A549 (cell line): Measurements from ENCODE around the gene TMF1. TPM values are rescaled to one million over a fixed set of nuclear protein-coding genes. Genes with fewer than 3 reads are reported as not detected.

Experiments
- ATAC-seq, 2 experiments: fragments of 200-7000 bp in 1 of 2; fragments of >200 bp in 1 of 2; cut with Nextera tagmentation in 1 of 2; cut with Tn5 transposase in 1 of 2; 3 replicates each; pipeline versions ENCODE4 v1.8.0 to v1.9.1; 2018 to 2020; ENCODE audit warnings: mild to moderate bottlenecking in 1 of 2, moderate library complexity in 1 of 2
- CTCF ChIA-PET: fragments of 300-600 bp; sonication (Branson Sonifier 250); formaldehyde crosslinking; extraction: SDS; loops from one replicate; lab custom pipeline; 2021; ENCODE audit warnings: antibody characterized with exemption, inconsistent platforms; lab: Yijun Ruan, JAX
- POLR2A ChIA-PET: fragments of 350-600 bp; formaldehyde crosslinking; extraction: SDS; loops from one replicate; lab custom pipeline; 2021; ENCODE audit warnings: antibody characterized with exemption, inconsistent platforms; lab: Yijun Ruan, JAX
- DNase-seq, 2 experiments: peaks; one replicate each; pipeline versions ENCODE4 v3.0.0 to v3.0.0-alpha.2; 2011 to 2016; ENCODE audit warnings: low read depth in 1 of 2, low spot score in 1 of 2
- FAIRE-seq: peaks from 2 replicates; lab custom pipeline; 2011; peaks lifted over from hg19 to GRCh38; lab: Jason Lieb, UNC
- H3K27ac ChIP-seq, 2 experiments: fragments of >200 bp; sonication (Bioruptor Twin); formaldehyde crosslinking; 3 replicates each; pipeline ENCODE4 v1.5.1; 2016 to 2017
- H3K4me1 ChIP-seq: fragments of >200 bp; sonication (Bioruptor Twin); formaldehyde crosslinking; 3 replicates; pipeline ENCODE4 v1.6.1; 2016
- H3K4me2 ChIP-seq: fragments of >200 bp; sonication (Bioruptor Twin); formaldehyde crosslinking; 3 replicates; pipeline ENCODE4 v1.6.1; 2016
- H3K4me3 ChIP-seq: fragments of >200 bp; sonication (Bioruptor Twin); formaldehyde crosslinking; 3 replicates; pipeline ENCODE4 v1.5.1; 2016
- H3K9me3 ChIP-seq: fragments of >200 bp; sonication (Bioruptor Twin); formaldehyde crosslinking; 3 replicates; pipeline ENCODE4 v1.6.1; 2016
- BCL3 ChIP-seq: fragments of >200 bp; sonication (Bioruptor Twin); formaldehyde crosslinking; IDR thresholded peaks from 3 replicates; pipeline ENCODE4 v1.6.1; 2016
- CEBPB ChIP-seq, 2 experiments: fragments of >200 bp in 1 of 2; sonication (Bioruptor Twin) in 1 of 2; formaldehyde crosslinking in 1 of 2; IDR thresholded peaks; 2 replicates each; pipeline ENCODE4 v1.6.1; 2012 to 2016
- CHD4 ChIP-seq: fragments of 200-600 bp; sonication (generic); IDR thresholded peaks from 2 replicates; pipeline ENCODE4 v1.6.1; 2016; ENCODE audit warnings: antibody characterized with exemption, mild to moderate bottlenecking, borderline replicate concordance
- ELK1 ChIP-seq: fragments of 150-350 bp; IDR thresholded peaks from 2 replicates; pipeline ENCODE4 v1.6.1; 2014; ENCODE audit warnings: low read depth, mild to moderate bottlenecking, low read length
- EP300 ChIP-seq, 2 experiments: fragments of >200 bp; sonication (Bioruptor Twin); formaldehyde crosslinking; IDR thresholded peaks; 2 replicates in 1 of 2; 3 replicates in 1 of 2; pipeline ENCODE4 v1.6.1; 2016 to 2017
- FOSB ChIP-seq: fragments of 250-450 bp; sonication (Bioruptor Pico); IDR thresholded peaks from 2 replicates; pipeline ENCODE4 v1.5.0; 2020; ENCODE audit warnings: mild to moderate bottlenecking, moderate library complexity
- HDAC2 ChIP-seq: fragments of 200-600 bp; sonication (generic); IDR thresholded peaks from 2 replicates; pipeline ENCODE4 v1.6.1; 2016
- HEYL ChIP-seq: fragments of 250-450 bp; sonication (Bioruptor Pico); IDR thresholded peaks from 2 replicates; pipeline ENCODE4 v1.8.0; 2021; ENCODE audit warnings: mild to moderate bottlenecking, moderate library complexity
- HOXA7 ChIP-seq: fragments of 250-450 bp; sonication (Bioruptor Pico); IDR thresholded peaks from 2 replicates; pipeline ENCODE4 v1.5.0; 2020; ENCODE audit warnings: mild to moderate bottlenecking, moderate library complexity
- JUN ChIP-seq, 2 experiments: fragments of >200 bp; sonication (Bioruptor Twin); formaldehyde crosslinking; IDR thresholded peaks; 2 replicates in 1 of 2; 3 replicates in 1 of 2; pipeline ENCODE4 v1.6.1; 2016 to 2017
- JUNB ChIP-seq: fragments of >200 bp; sonication (Bioruptor Twin); formaldehyde crosslinking; IDR thresholded peaks from 2 replicates; pipeline ENCODE4 v1.6.1; 2016
- KDM1A ChIP-seq: fragments of 200-600 bp; sonication (generic); IDR thresholded peaks from 2 replicates; pipeline ENCODE4 v1.6.1; 2016; ENCODE audit warnings: low read depth, mild to moderate bottlenecking
- MAFK ChIP-seq: fragments of 450-650 bp; IDR thresholded peaks from 2 replicates; pipeline ENCODE4 v1.6.1; 2014; ENCODE audit not compliant: partially characterized antibody
- MAZ ChIP-seq: fragments of 150-350 bp; IDR thresholded peaks from 2 replicates; pipeline ENCODE4 v1.6.1; 2014; ENCODE audit warnings: antibody characterized with exemption, low read depth, low read length, borderline replicate concordance
- NFE2L2 ChIP-seq: fragments of 150-350 bp; conservative IDR thresholded peaks from 2 replicates; pipeline ENCODE4 v1.6.1; 2014; ENCODE audit warnings: low read length
- NPAS2 ChIP-seq: fragments of 250-450 bp; sonication (Bioruptor Pico); IDR thresholded peaks from 2 replicates; pipeline ENCODE4 v1.8.0; 2022; ENCODE audit warnings: mild to moderate bottlenecking, moderate library complexity, borderline replicate concordance
- NR3C1 ChIP-seq: fragments of >200 bp; sonication (Bioruptor Twin); formaldehyde crosslinking; IDR thresholded peaks from 3 replicates; pipeline ENCODE4 v1.6.1; 2017
- PBX3 ChIP-seq: IDR thresholded peaks from 2 replicates; pipeline ENCODE4 v1.6.1; 2012
- PHF8 ChIP-seq: fragments of 200-600 bp; sonication (generic); IDR thresholded peaks from 2 replicates; pipeline ENCODE4 v1.6.1; 2016; ENCODE audit warnings: low read depth, mild to moderate bottlenecking, antibody characterized with exemption, moderate library complexity, borderline replicate concordance
- POLR2AphosphoS2 ChIP-seq: conservative IDR thresholded peaks from 2 replicates; pipeline ENCODE4 v1.6.1; 2012; ENCODE audit warnings: low read length, improper control_type of control experiment, inconsistent platforms
- RAD21 ChIP-seq, 2 experiments: fragments of >200 bp in 1 of 2; sonication (Bioruptor Twin) in 1 of 2; formaldehyde crosslinking in 1 of 2; IDR thresholded peaks in 1 of 2; conservative IDR thresholded peaks in 1 of 2; 2 replicates in 1 of 2; 3 replicates in 1 of 2; pipeline ENCODE4 v1.6.1; 2012 to 2018; ENCODE audit warnings: inconsistent platforms in 1 of 2
- RCOR1 ChIP-seq: fragments of 150-350 bp; IDR thresholded peaks from 2 replicates; pipeline ENCODE4 v1.6.1; 2014; ENCODE audit warnings: antibody characterized with exemption, low read length, low read depth
- USF2 ChIP-seq: fragments of 450-650 bp; IDR thresholded peaks from 2 replicates; pipeline ENCODE4 v1.6.1; 2014; ENCODE audit warnings: antibody characterized with exemption
- ZFP36 ChIP-seq: fragments of 450-650 bp; IDR thresholded peaks from 2 replicates; pipeline ENCODE4 v1.6.1; 2014; ENCODE audit warnings: borderline replicate concordance; ENCODE audit not compliant: partially characterized antibody
- ZSCAN20 ChIP-seq: fragments of 250-450 bp; sonication (Bioruptor Pico); IDR thresholded peaks from 2 replicates; pipeline ENCODE4 v1.8.0; 2022; ENCODE audit warnings: mild to moderate bottlenecking, moderate library complexity
- WGBS: methylation state at CpG from one replicate; pipeline ENCODE4 v1.1.6; 2017; ENCODE audit errors: missing lambda C conversion rate; 5-methylcytosine and 5-hydroxymethylcytosine counted together
- polyA plus RNA-seq, 4 experiments: library from polyadenylated mRNA; depleted of rRNA in 3 of 4; stranded (reverse); fragments of >200 nt; fragmentation: RNase III in 1 of 4; extraction: RNeasy Plus Mini Kit Qiagen cat#74134 plus additional on column Dnase treatment in 1 of 4; gene quantifications; 2 replicates in 3 of 4; 3 replicates in 1 of 4; pipeline ENCODE4 v1.2.3, GENCODE V29; 2011 to 2017

TMF1 gene
- polyA plus RNA-seq, 2 of the 4 experiments (the other 2 are of a cell fraction) = 13.7 to 17.2 TPM

GRCh38 chr3:69065318-69065964 is 13.3 kb upstream of the TMF1 start:
- 84% methylated on average over 6 of the region's 6 CpGs for WGBS
- no peak overlapping the region for H3K4me2 ChIP-seq
- no peak overlapping the region for H3K4me3 ChIP-seq
- ChIA-PET CTCF (no interaction called here), POLR2A (no interaction called here)
- no peaks in the 10 kb centered on the region for H3K4me1 ChIP-seq
- TF ChIP-seq HOXA7 (CRISPR knock-in tag) (no peak), ELK1 (no peak), FOSB (CRISPR knock-in tag) (no peak), EP300 (IDR thresholded peaks at IDR 0.05) (no peak), USF2 (no peak), CHD4 (no peak), RCOR1 (no peak), NPAS2 (no peak), NFE2L2 (no peak), KDM1A (no peak), CEBPB (IDR thresholded peaks at IDR 0.05) (no peak), ZFP36 (no peak)
- DNase-seq (no peak), ATAC-seq (no peak), FAIRE-seq (no peak)
- no peak overlapping the region for H3K27ac ChIP-seq
- no peaks in the 10 kb centered on the region for H3K9me3 ChIP-seq

- no peak for DNase-seq
- CTCF ChIA-PET = no interaction called here
- no peak for ATAC-seq
- no peaks in the 10 kb centered on the region for H3K9me3 ChIP-seq
- POLR2A ChIA-PET = interaction anchor here (0.8 kb wide), 1 partner anchor 11 kb away, joined by 3 read pairs; the partner anchor contains the start of gene TMF1
- no peak for TF ChIP-seq ZSCAN20 (CRISPR knock-in tag)
- no peak for TF ChIP-seq PBX3
- TF ChIP-seq RAD21 (conservative IDR thresholded peaks at IDR 0.05 in 1 of 2, IDR thresholded peaks at IDR 0.05 in 1 of 2) = no peak
- TF ChIP-seq FOSB (CRISPR knock-in tag) = no peak
- TF ChIP-seq NPAS2 = no peak
- TF ChIP-seq HDAC2 = no peak
- TF ChIP-seq PHF8 = no peak
- no peak for TF ChIP-seq JUNB
- no peak for TF ChIP-seq CHD4
- TF ChIP-seq ZFP36 = no peak
- TF ChIP-seq NR3C1 = no peak
- TF ChIP-seq BCL3 = no peak
- TF ChIP-seq JUN (IDR thresholded peaks at IDR 0.05) = no peak
- TF ChIP-seq MAZ = no peak
- TF ChIP-seq EP300 (IDR thresholded peaks at IDR 0.05) = no peak
- TF ChIP-seq MAFK = no peak
- TF ChIP-seq POLR2AphosphoS2 = no peak
- TF ChIP-seq USF2 = no peak
- TF ChIP-seq HEYL (CRISPR knock-in tag) = no peak
- TF ChIP-seq, all 56 proteins: peak for 0
- H3K27ac ChIP-seq = no peak overlapping the region
- no peak overlapping the region for H3K4me2 ChIP-seq
- no peak overlapping the region for H3K4me3 ChIP-seq
- H3K4me1 ChIP-seq = no peaks in the 10 kb centered on the region
- 87% methylated on average over 2 of the region's 2 CpGs for WGBS
- FAIRE-seq = no peak
Observed at GRCh38 chr3:69063636-69064035, 11.5 kb upstream of the TMF1 start.
